ENCODE data around the gene SYCE1L. TPM values are rescaled to one million over a fixed set of nuclear protein-coding genes. Genes with fewer than 3 reads are reported as not detected.

The SYCE1L gene
- total RNA-seq, 1 experiment from 2014 or later: not detected

DNA sequence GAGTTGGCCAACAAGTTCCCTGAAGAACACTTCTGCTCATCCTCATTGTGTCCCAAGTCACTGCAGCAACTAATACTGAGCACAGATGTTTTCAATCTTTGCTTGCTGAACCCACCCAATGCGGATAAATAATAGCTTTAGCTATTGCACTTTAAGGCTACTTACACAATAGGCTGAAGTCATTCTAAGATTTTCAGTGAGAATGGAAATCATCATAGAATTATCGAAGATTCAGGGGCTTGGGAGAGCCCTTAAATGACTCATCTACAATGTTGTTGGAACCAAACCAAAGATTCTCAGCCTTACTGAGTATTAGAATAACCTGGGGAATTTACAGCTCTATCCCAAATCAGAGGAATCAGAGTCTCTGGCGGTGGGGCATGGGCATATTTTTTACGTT is 51.2 kb downstream of the SYCE1L start:
- no peak for DNase-seq (ENCODE audit: low spot score)

Other genes starting within 250 kb of the SYCE1L start
- 21.5 and 25.9 TPM in 2 replicates for gene MON1B, start 8.2 kb upstream of the SYCE1L start, total RNA-seq (2014; rRNA removed; shearing (Covaris generic))
- gene ADAMTS18, start 235.6 kb downstream of the SYCE1L start, total RNA-seq (2014; rRNA removed; shearing (Covaris generic)): not detected in 2 replicates